OCI-LY1 (cell line): ENCODE measurements around the gene ZNF710.

ENCODE experiments used
- EZH2 ChIP-seq: fragments of 200-600 bp; sonication (generic), shearing (Covaris generic); IDR thresholded peaks from 2 replicates; pipeline ENCODE4 v1.8.0; 2017; ENCODE audit warnings: borderline replicate concordance, mixed run types, mild to moderate bottlenecking, antibody characterized with exemption, low read length, moderate library complexity, mixed read lengths
- TF ChIP-seq, protein P1 (sequence below): fragments of 200-600 bp; sonication (generic), shearing (Covaris generic); IDR thresholded peaks from 2 replicates; pipeline ENCODE4 v1.5.1; 2017; ENCODE audit warnings: mild to moderate bottlenecking, antibody characterized with exemption, low read length, moderate library complexity, mixed read lengths

DNA sequence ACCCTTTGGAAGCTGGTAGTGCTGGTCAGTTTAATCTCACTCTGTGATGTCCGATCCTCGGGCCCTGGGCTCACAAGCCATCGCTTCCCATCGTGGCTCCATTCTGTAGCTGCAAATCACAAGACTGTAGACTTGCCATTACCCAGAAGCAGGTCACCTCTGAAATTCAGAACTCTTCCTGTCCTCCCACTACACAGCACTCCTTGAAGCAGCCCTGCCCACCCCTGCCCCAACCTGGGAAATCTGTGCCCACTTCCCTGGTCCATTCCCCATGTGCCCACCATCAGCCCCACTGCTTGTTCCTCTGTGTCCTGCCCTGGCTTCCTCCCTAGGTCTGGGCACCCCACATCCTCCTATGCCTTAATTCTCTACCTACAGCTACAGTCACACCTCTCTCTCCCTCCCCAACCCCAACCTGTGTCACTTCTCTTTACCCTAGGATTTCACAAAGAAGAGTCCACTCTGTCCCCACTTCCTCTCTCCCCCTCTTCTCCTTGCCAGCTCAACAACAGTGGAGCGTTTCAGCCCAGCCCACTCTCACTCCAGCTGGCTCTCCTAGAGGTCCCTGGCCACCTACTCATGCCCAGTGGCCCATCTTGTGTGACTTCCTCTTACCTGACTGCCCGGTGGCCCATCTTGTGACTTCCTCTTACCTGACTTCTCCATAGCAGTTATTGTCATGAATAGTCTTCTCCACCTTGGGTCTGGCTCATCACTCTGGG lies 8.3 kb downstream of the ZNF710 start:
- TF ChIP-seq, protein P1, sequence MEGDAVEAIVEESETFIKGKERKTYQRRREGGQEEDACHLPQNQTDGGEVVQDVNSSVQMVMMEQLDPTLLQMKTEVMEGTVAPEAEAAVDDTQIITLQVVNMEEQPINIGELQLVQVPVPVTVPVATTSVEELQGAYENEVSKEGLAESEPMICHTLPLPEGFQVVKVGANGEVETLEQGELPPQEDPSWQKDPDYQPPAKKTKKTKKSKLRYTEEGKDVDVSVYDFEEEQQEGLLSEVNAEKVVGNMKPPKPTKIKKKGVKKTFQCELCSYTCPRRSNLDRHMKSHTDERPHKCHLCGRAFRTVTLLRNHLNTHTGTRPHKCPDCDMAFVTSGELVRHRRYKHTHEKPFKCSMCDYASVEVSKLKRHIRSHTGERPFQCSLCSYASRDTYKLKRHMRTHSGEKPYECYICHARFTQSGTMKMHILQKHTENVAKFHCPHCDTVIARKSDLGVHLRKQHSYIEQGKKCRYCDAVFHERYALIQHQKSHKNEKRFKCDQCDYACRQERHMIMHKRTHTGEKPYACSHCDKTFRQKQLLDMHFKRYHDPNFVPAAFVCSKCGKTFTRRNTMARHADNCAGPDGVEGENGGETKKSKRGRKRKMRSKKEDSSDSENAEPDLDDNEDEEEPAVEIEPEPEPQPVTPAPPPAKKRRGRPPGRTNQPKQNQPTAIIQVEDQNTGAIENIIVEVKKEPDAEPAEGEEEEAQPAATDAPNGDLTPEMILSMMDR = no peak
- TF ChIP-seq EZH2 = no peak
